Prostate gland (tissue), 2 donors: Measurements from ENCODE around the gene PCDHB4. TPM values are rescaled to one million over a fixed set of nuclear protein-coding genes. Genes with fewer than 3 reads are reported as not detected.
"Not testable (repeated sequence)": the region's sequence is repeated elsewhere in the genome, so short reads cannot be mapped to it uniquely, and the experiment has no call there.

Experiments used
- DNase-seq: peaks from one replicate; pipeline ENCODE4 v3.0.0-alpha.2; 2019; ENCODE audit warnings: low spot score
- H3K27ac ChIP-seq, 2 donors: fragments of 200-600 bp; sonication (generic); 2 replicates each; pipeline ENCODE4 v1.5.1; 2017 to 2019
- H3K27me3 ChIP-seq: fragments of 200-600 bp; sonication (generic); replicated peaks from 2 replicates; pipeline ENCODE4 v1.5.1; 2019; ENCODE audit not compliant: insufficient read depth
- H3K36me3 ChIP-seq, 2 donors: fragments of 200-600 bp; sonication (generic); 1 replicate in 1 of 2; 2 replicates in 1 of 2; pipeline versions ENCODE4 v1.5.1 to v1.8.1; 2017 to 2019
- H3K4me1 ChIP-seq: fragments of 200-600 bp; sonication (generic); replicated peaks from 2 replicates; pipeline ENCODE4 v1.5.1; 2019
- H3K4me3 ChIP-seq, 2 donors: fragments of 200-600 bp; sonication (generic); 2 replicates each; pipeline ENCODE4 v1.5.1; 2017 to 2019
- H3K9me3 ChIP-seq: fragments of 200-600 bp; sonication (generic); 2 replicates; pipeline ENCODE4 v1.5.1; 2017
- POLR2A ChIP-seq: fragments of 450-650 bp; IDR thresholded peaks from one replicate; pipeline ENCODE4 v1.6.1; 2016; ENCODE audit warnings: antibody characterized with exemption, mild to moderate bottlenecking
- POLR2AphosphoS5 ChIP-seq: sonication (generic); formaldehyde crosslinking; IDR thresholded peaks from one replicate; pipeline ENCODE4 v1.6.1; 2017; ENCODE audit warnings: antibody characterized with exemption
- WGBS: methylation state at CpG from one replicate; pipeline ENCODE4 v1.1.5; 2018; 5-methylcytosine and 5-hydroxymethylcytosine counted together
- intact Hi-C: fragments of 100-400 bp; cut with DNase I; formaldehyde crosslinking; loops from one replicate; pipeline ENCODE4 v1.14.2; 2022
- total RNA-seq, 2 donors: library from RNA; depleted of rRNA; stranded (reverse); fragments of >200 nt; gene quantifications; one replicate each; pipeline ENCODE4 v1.1.0, GENCODE V29; 2016
- TF ChIP-seq, protein P1 (sequence below), 4 experiments: fragments of 200-600 bp in 2 of 4; fragments of 450-650 bp in 2 of 4; sonication (generic) in 2 of 4; IDR thresholded peaks; 1 replicate in 3 of 4; 2 replicates in 1 of 4; pipeline ENCODE4 v1.5.1; 2016 to 2019; ENCODE audit warnings: antibody characterized with exemption in 4 of 4, mild to moderate bottlenecking in 2 of 4, moderate library complexity in 2 of 4

The PCDHB4 gene
- total RNA-seq, 2 donors from 2014 or later: 1.4 to 1.7 TPM

- Histone ChIP-seq H3K4me1 (no peaks in the 10 kb centered on the region), H3K9me3 (peaks cover 5% of the 10 kb centered on the region), H3K27ac (no peak overlapping the region), H3K27me3 (peaks cover 11% of the 10 kb centered on the region), H3K36me3 (no peaks in the 10 kb centered on the region), H3K4me3 (peak overlapping the region in 1 of 2 donors; percentile 32)
- DNase-seq: no peak
- WGBS: 32% methylated on average over 12 of the region's 12 CpGs
- TF ChIP-seq, protein P1, sequence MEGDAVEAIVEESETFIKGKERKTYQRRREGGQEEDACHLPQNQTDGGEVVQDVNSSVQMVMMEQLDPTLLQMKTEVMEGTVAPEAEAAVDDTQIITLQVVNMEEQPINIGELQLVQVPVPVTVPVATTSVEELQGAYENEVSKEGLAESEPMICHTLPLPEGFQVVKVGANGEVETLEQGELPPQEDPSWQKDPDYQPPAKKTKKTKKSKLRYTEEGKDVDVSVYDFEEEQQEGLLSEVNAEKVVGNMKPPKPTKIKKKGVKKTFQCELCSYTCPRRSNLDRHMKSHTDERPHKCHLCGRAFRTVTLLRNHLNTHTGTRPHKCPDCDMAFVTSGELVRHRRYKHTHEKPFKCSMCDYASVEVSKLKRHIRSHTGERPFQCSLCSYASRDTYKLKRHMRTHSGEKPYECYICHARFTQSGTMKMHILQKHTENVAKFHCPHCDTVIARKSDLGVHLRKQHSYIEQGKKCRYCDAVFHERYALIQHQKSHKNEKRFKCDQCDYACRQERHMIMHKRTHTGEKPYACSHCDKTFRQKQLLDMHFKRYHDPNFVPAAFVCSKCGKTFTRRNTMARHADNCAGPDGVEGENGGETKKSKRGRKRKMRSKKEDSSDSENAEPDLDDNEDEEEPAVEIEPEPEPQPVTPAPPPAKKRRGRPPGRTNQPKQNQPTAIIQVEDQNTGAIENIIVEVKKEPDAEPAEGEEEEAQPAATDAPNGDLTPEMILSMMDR (IDR thresholded peaks at IDR 0.05): no peak
- TF ChIP-seq POLR2A (no peak), POLR2AphosphoS5 (no peak)
- intact Hi-C loops: no loop called here
These were observed 26.4 kb upstream of the PCDHB4 start for GRCh38 chr5:141095263-141095641.

GRCh38 chr5:141096181-141096580 lies 25.4 kb upstream of the PCDHB4 start:
- H3K4me1 ChIP-seq, intact Hi-C loops, H3K9me3 ChIP-seq, H3K4me3 ChIP-seq, H3K36me3 ChIP-seq, DNase-seq, H3K27ac ChIP-seq: not testable (repeated sequence)
- H3K27me3 ChIP-seq: peaks cover 11% of the 10 kb centered on the region
- WGBS: 33% methylated on average over 30 of the region's 46 CpGs

DNA sequence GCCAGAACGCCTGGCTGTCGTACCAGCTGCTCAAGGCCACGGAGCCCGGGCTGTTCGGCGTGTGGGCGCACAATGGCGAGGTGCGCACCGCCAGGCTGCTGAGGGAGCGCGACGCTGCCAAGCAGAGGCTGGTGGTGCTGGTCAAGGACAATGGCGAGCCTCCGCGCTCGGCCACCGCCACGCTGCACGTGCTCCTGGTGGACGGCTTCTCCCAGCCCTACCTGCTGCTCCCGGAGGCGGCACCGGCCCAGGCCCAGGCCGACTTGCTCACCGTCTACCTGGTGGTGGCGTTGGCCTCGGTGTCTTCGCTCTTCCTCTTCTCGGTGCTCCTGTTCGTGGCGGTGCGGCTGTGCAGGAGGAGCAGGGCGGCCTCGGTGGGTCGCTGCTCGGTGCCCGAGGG lies 25.0 kb upstream of the PCDHB4 start:
- 37% methylated on average over 31 of the region's 38 CpGs for WGBS
- intact Hi-C loops, H3K36me3 ChIP-seq, H3K4me1 ChIP-seq, H3K9me3 ChIP-seq, H3K27ac ChIP-seq, DNase-seq, H3K4me3 ChIP-seq: not testable (repeated sequence)
- H3K27me3 ChIP-seq: peaks cover 11% of the 10 kb centered on the region

DNA sequence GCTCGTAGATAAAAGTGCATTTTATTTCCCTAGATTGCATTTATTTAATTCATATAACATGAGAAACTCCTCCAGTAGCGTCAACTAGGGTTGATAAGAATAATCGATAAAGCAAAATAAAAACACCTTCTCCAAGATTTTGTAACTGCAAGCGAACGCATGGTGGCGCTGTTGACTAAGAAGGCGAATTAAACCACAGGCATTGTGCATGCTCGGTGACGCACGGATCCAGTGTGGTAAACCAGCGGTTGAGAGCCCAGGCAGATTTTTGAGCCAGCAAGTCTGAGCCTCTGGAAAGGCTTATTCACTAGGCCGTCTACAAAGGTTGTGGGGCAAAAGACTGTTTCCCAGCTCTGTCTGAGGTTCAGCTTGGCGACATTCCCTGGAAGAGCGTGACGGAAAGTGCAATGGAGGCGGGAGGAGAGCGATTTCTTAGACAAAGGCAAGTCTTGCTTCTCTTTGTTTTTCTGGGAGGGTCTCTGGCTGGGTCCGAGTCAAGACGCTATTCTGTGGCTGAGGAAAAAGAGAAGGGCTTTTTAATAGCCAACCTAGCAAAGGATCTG lies 21.3 kb upstream of the PCDHB4 start, which contains the start of gene PCDHB3:
PCDHB3 (plus strand) TSS at position 231 of the 563 bp plus-strand sequence; CDS start at position 408, 177 bp downstream.
- Histone ChIP-seq H3K9me3 (peaks cover 5% of the 10 kb centered on the region), H3K27me3 (peaks cover under 1% of the 10 kb centered on the region), H3K4me1 (no peaks in the 10 kb centered on the region), H3K4me3 (no peak within 1 kb of the TSS), H3K36me3 (no peaks in the 10 kb centered on the region), H3K27ac (no peak within 1 kb of the TSS)
- TF ChIP-seq POLR2AphosphoS5 (no peak), POLR2A (no peak)
- TF ChIP-seq, protein P1 (IDR thresholded peaks at IDR 0.05): peak in 2 of 4 experiments; percentile 8 to 23
- intact Hi-C loops: no loop called here
- WGBS: 21% methylated on average over 19 of the region's 19 CpGs
- no peak for DNase-seq

DNA sequence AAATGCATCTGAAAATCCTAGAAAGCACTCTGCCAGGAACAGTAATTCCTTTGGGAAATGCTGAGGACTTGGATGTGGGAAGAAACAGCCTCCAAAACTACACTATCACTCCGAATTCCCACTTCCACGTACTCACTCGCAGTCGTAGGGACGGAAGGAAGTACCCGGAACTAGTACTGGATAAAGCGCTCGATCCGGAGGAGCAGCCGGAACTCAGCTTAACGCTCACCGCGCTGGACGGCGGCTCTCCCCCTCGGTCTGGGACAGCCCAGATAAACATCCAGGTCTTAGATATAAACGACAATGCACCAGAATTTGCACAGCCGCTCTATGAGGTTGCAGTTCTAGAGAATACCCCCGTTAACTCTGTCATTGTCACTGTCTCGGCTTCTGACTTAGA lies 20.6 kb upstream of the PCDHB4 start:
- H3K4me3 ChIP-seq: no peak overlapping the region
- H3K36me3 ChIP-seq: no peaks in the 10 kb centered on the region
- TF ChIP-seq POLR2AphosphoS5 (no peak), POLR2A (no peak)
- TF ChIP-seq, protein P1 (IDR thresholded peaks at IDR 0.05): no peak
- peaks cover 5% of the 10 kb centered on the region for H3K9me3 ChIP-seq
- WGBS: 37% methylated on average over 20 of the region's 20 CpGs
- DNase-seq: no peak
- H3K27ac ChIP-seq: no peak overlapping the region
- H3K4me1 ChIP-seq: no peaks in the 10 kb centered on the region
- no peaks in the 10 kb centered on the region for H3K27me3 ChIP-seq
- intact Hi-C loops: no loop called here

DNA sequence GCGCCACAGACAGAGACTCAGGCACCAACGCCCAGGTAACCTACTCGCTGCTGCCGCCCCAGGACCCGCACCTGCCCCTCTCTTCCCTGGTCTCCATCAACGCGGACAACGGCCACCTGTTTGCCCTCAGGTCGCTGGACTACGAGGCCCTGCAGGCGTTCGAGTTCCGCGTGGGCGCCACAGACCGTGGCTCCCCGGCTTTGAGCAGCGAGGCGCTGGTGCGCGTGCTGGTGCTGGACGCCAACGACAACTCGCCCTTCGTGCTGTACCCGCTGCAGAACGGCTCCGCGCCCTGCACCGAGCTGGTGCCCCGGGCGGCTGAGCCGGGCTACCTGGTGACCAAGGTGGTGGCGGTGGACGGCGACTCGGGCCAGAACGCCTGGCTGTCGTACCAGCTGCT lies 19.5 kb upstream of the PCDHB4 start:
- H3K27ac ChIP-seq, H3K27me3 ChIP-seq, H3K4me1 ChIP-seq, intact Hi-C loops, DNase-seq, H3K4me3 ChIP-seq, H3K36me3 ChIP-seq, H3K9me3 ChIP-seq: not testable (repeated sequence)
- WGBS: 37% methylated on average over 25 of the region's 39 CpGs

DNA sequence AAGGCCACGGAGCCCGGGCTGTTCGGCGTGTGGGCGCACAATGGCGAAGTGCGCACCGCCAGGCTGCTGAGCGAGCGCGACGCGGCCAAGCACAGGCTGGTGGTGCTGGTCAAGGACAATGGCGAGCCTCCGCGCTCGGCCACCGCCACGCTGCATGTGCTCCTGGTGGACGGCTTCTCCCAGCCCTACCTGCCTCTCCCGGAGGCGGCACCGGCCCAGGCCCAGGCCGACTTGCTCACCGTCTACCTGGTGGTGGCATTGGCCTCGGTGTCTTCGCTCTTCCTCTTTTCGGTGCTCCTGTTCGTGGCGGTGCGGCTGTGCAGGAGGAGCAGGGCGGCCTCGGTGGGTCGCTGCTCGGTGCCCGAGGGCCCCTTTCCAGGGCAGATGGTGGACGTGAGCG lies 19.1 kb upstream of the PCDHB4 start:
- H3K9me3 ChIP-seq, DNase-seq, H3K36me3 ChIP-seq, H3K27ac ChIP-seq, intact Hi-C loops, H3K27me3 ChIP-seq, H3K4me3 ChIP-seq, H3K4me1 ChIP-seq: not testable (repeated sequence)
- WGBS: no CpG with 5 or more reads among the region's 38 CpGs
